Right atrium auricular region (tissue), 2 donors: ENCODE results near the gene PIP4K2C. TPM values are rescaled to one million over a fixed set of nuclear protein-coding genes. Genes with fewer than 3 reads are reported as not detected.
"Not testable (repeated sequence)": the region's sequence is repeated elsewhere in the genome, so short reads cannot be mapped to it uniquely, and the experiment has no call there.

ENCODE experiments used
- DNase-seq: peaks from one replicate; pipeline ENCODE4 v3.0.0-alpha.2; 2019; ENCODE audit warnings: low spot score
- H3K27ac ChIP-seq, 2 donors: fragments of 200-600 bp; sonication (generic); 1 replicate in 1 of 2; 2 replicates in 1 of 2; pipeline ENCODE4 v1.5.1; 2016 to 2019
- H3K27me3 ChIP-seq, 2 donors: fragments of 200-600 bp; sonication (generic); one replicate each; pipeline versions ENCODE4 v1.5.1 to v1.6.0; 2017 to 2019
- H3K36me3 ChIP-seq: fragments of 200-600 bp; sonication (generic); one replicate; pipeline ENCODE4 v1.5.1; 2016
- H3K4me1 ChIP-seq, 2 donors: fragments of 200-600 bp; sonication (generic); one replicate each; pipeline versions ENCODE4 v1.5.1 to v1.6.0; 2017 to 2019
- H3K4me3 ChIP-seq, 2 donors: fragments of 200-600 bp; sonication (generic); 1 replicate in 1 of 2; 2 replicates in 1 of 2; pipeline ENCODE4 v1.5.1; 2017 to 2019; ENCODE audit warnings: mild to moderate bottlenecking in 1 of 2, moderate library complexity in 1 of 2
- H3K9me3 ChIP-seq, 2 donors: fragments of 200-600 bp; sonication (generic); one replicate each; pipeline ENCODE4 v1.5.1; 2019
- total RNA-seq, 2 donors: library from RNA; depleted of rRNA; stranded (reverse); fragments of >200 nt; gene quantifications; one replicate each; pipeline ENCODE4 v1.1.0, GENCODE V29; 2016
- TF ChIP-seq, protein P1 (sequence below), 2 donors: fragments of 200-600 bp; sonication (generic); IDR thresholded peaks; one replicate each; pipeline ENCODE4 v1.5.1; 2019; ENCODE audit warnings: antibody characterized with exemption in 2 of 2

PIP4K2C gene
- total RNA-seq, 2 donors from 2014 or later = 22.1 to 25.2 TPM

DNA sequence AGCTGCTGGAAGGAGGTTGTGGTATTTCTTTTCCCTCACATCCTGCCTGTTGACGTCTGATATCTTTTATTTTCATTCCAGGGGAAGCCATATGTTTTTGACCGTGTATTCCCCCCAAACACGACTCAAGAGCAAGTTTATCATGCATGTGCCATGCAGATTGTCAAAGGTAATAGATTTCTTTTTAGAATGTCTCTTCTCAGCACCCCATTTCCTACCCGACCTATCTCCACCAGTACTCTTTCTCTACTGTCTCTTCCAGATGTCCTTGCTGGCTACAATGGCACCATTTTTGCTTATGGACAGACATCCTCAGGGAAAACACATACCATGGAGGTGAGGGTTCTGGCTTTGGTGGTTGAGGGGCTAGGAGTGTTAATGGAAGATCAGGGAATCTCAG lies 27.6 kb upstream of the PIP4K2C start:
- no peaks in the 10 kb centered on the region for H3K36me3 ChIP-seq
- H3K27ac ChIP-seq = no peak overlapping the region
- H3K9me3 ChIP-seq = no peaks in the 10 kb centered on the region
- DNase-seq = no peak
- TF ChIP-seq, protein P1, sequence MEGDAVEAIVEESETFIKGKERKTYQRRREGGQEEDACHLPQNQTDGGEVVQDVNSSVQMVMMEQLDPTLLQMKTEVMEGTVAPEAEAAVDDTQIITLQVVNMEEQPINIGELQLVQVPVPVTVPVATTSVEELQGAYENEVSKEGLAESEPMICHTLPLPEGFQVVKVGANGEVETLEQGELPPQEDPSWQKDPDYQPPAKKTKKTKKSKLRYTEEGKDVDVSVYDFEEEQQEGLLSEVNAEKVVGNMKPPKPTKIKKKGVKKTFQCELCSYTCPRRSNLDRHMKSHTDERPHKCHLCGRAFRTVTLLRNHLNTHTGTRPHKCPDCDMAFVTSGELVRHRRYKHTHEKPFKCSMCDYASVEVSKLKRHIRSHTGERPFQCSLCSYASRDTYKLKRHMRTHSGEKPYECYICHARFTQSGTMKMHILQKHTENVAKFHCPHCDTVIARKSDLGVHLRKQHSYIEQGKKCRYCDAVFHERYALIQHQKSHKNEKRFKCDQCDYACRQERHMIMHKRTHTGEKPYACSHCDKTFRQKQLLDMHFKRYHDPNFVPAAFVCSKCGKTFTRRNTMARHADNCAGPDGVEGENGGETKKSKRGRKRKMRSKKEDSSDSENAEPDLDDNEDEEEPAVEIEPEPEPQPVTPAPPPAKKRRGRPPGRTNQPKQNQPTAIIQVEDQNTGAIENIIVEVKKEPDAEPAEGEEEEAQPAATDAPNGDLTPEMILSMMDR (IDR thresholded peaks at IDR 0.05) = no peak
- no peak overlapping the region for H3K4me3 ChIP-seq
- no peaks in the 10 kb centered on the region for H3K4me1 ChIP-seq
- no peaks in the 10 kb centered on the region for H3K27me3 ChIP-seq

GRCh38 chr12:57564178-57564740 lies 26.7 kb upstream of the PIP4K2C start:
- DNase-seq = no peak
- no peaks in the 10 kb centered on the region for H3K27me3 ChIP-seq

DNA sequence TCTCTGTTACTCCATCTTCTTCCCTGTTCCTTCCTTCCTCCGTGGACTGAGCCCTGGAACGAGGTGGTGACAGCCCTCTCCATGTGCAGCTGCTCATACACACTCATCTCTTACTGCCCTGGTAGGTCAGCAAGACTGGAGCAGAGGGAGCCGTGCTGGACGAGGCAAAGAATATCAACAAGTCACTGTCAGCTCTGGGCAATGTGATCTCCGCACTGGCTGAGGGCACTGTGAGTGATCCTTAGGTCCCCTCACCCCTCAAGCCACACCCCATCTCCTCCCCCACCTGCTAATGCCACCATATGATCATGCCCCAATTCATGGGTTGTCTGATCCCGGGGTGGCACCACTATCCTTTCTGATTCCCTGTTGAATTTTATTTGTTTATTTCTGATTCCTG lies 22.2 kb upstream of the PIP4K2C start:
- Histone ChIP-seq H3K27me3 (no peaks in the 10 kb centered on the region), H3K4me3 (no peak overlapping the region), H3K36me3 (no peaks in the 10 kb centered on the region), H3K27ac (no peak overlapping the region), H3K9me3 (no peaks in the 10 kb centered on the region), H3K4me1 (no peaks in the 10 kb centered on the region)
- TF ChIP-seq, protein P1 (IDR thresholded peaks at IDR 0.05) = no peak
- no peak for DNase-seq

More at GRCh38 chr12:57564178-57564740, 26.7 kb upstream of the PIP4K2C start:
- no peaks in the 10 kb centered on the region for H3K4me1 ChIP-seq
- no peaks in the 10 kb centered on the region for H3K9me3 ChIP-seq
- H3K27ac ChIP-seq = no peak overlapping the region
- H3K36me3 ChIP-seq = no peaks in the 10 kb centered on the region
- TF ChIP-seq, protein P1 (IDR thresholded peaks at IDR 0.05) = no peak
- no peak overlapping the region for H3K4me3 ChIP-seq

GRCh38 chr12:57569858-57570257 lies 21.1 kb upstream of the PIP4K2C start:
- TF ChIP-seq, protein P1 (IDR thresholded peaks at IDR 0.05) = no peak
- Histone ChIP-seq H3K4me3 (no peak overlapping the region), H3K4me1 (no peaks in the 10 kb centered on the region), H3K36me3 (no peaks in the 10 kb centered on the region), H3K27ac (no peak overlapping the region), H3K27me3 (no peaks in the 10 kb centered on the region), H3K9me3 (no peaks in the 10 kb centered on the region)
- DNase-seq = no peak

- not testable (repeated sequence) for H3K27ac ChIP-seq, H3K36me3 ChIP-seq, DNase-seq, H3K27me3 ChIP-seq, H3K4me1 ChIP-seq, H3K9me3 ChIP-seq, H3K4me3 ChIP-seq
Observed at GRCh38 chr12:57570438-57570837, 20.6 kb upstream of the PIP4K2C start.

DNA sequence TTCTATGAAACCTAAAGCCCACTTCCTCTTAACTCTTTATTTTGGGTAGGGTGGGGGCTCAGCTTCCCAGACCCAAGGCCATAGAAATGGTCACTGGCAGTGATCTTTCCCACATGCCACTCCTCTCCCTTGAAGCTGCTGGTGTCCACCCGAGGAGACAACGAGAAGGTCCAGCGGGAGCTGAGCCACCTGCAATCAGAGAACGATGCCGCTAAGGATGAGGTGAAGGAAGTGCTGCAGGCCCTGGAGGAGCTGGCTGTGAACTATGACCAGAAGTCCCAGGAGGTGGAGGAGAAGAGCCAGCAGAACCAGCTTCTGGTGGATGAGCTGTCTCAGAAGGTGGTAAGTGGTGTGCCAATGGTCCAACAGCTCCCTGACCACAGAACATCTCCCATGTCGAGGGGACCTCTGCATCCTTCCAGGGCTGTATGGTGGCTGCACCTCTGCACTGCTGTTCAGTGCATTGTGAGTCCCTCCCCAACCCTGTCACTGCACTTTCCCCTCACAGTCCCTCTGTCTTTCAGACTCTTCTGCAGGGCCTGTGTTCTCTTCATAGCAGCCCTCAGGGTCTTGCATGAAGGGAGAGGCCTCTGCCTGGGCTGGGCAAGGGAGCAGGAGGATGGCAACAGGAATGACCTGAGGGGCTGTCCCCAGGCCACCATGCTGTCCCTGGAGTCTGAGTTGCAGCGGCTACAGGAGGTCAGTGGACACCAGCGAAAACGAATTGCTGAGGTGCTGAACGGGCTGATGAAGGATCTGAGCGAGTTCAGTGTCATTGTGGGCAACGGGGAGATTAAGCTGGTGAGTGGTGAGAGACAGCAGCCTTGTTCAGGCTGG lies 18.8 kb upstream of the PIP4K2C start:
- DNase-seq = no peak
- no peaks in the 10 kb centered on the region for H3K36me3 ChIP-seq
- H3K27me3 ChIP-seq = no peaks in the 10 kb centered on the region
- H3K4me1 ChIP-seq = no peaks in the 10 kb centered on the region
- no peak overlapping the region for H3K4me3 ChIP-seq
- H3K27ac ChIP-seq = no peak overlapping the region
- H3K9me3 ChIP-seq = no peaks in the 10 kb centered on the region
- TF ChIP-seq, protein P1 (IDR thresholded peaks at IDR 0.05) = no peak
